MM.1S (cell line): ENCODE measurements around the gene NEDD8.

Experiments used
- DNase-seq: peaks from one replicate; pipeline ENCODE4 v3.0.0-alpha.2; 2015
- H2AFZ ChIP-seq: fragments of 300-600 bp; sonication (generic); 2 replicates; pipeline ENCODE4 v1.6.0; 2016; ENCODE audit warnings: antibody characterized with exemption, low read length
- H3F3A ChIP-seq: fragments of 300-600 bp; sonication (generic); 2 replicates; pipeline ENCODE4 v1.6.1; 2016; ENCODE audit warnings: mild to moderate bottlenecking, antibody characterized with exemption, low read length, moderate library complexity, mixed read lengths; ENCODE audit not compliant: insufficient read depth
- H3K27ac ChIP-seq: fragments of 300-600 bp; sonication (generic); 2 replicates; pipeline ENCODE4 v1.5.1; 2016; ENCODE audit warnings: mild to moderate bottlenecking, low read length
- H3K27me3 ChIP-seq: fragments of 300-600 bp; sonication (generic); replicated peaks from 2 replicates; pipeline ENCODE4 v1.6.0; 2016; ENCODE audit warnings: low read length; ENCODE audit not compliant: insufficient read depth
- H3K36me3 ChIP-seq: fragments of 300-600 bp; sonication (generic); replicated peaks from 2 replicates; pipeline ENCODE4 v1.6.1; 2016; ENCODE audit warnings: mild to moderate bottlenecking, low read length, mixed read lengths; ENCODE audit not compliant: insufficient read depth
- H3K4me1 ChIP-seq: fragments of 300-600 bp; sonication (generic); 2 replicates; pipeline ENCODE4 v1.6.1; 2016; ENCODE audit warnings: low read length, mixed read lengths
- H3K4me2 ChIP-seq: fragments of 300-600 bp; sonication (generic); 2 replicates; pipeline ENCODE4 v1.6.0; 2016; ENCODE audit warnings: low read depth, low read length
- H3K4me3 ChIP-seq: fragments of 300-600 bp; sonication (generic); 2 replicates; pipeline ENCODE4 v1.5.1; 2016; ENCODE audit warnings: low read length, mixed read lengths
- H3K79me2 ChIP-seq: fragments of 300-600 bp; sonication (generic); 2 replicates; pipeline ENCODE4 v1.6.1; 2016; ENCODE audit warnings: mixed run types, low read length, mixed read lengths
- H3K9ac ChIP-seq: fragments of 300-600 bp; sonication (generic); 2 replicates; pipeline ENCODE4 v1.6.1; 2016; ENCODE audit warnings: low read length, mixed read lengths
- H3K9me2 ChIP-seq: fragments of 300-600 bp; sonication (generic); replicated peaks from 2 replicates; pipeline ENCODE4 v1.6.1; 2016; ENCODE audit warnings: mild to moderate bottlenecking, low read length, mixed read lengths; ENCODE audit not compliant: insufficient read depth
- H3K9me3 ChIP-seq: fragments of 300-600 bp; sonication (generic); replicated peaks from 2 replicates; pipeline ENCODE4 v1.6.1; 2016; ENCODE audit warnings: mild to moderate bottlenecking, low read length, mixed read lengths; ENCODE audit not compliant: insufficient read depth
- H4K20me1 ChIP-seq: fragments of 300-600 bp; sonication (generic); 2 replicates; pipeline ENCODE4 v1.6.1; 2016; ENCODE audit warnings: mild to moderate bottlenecking, low read length, moderate library complexity, mixed read lengths; ENCODE audit not compliant: insufficient read depth
- EZH2 ChIP-seq: fragments of 300-600 bp; sonication (generic); optimal IDR thresholded peaks from 2 replicates; pipeline ENCODE3; 2017; ENCODE audit warnings: low read depth, mild to moderate bottlenecking, antibody characterized with exemption, low read length, mixed read lengths
- EZH2phosphoT487 ChIP-seq: fragments of 300-600 bp; sonication (generic); IDR thresholded peaks from 2 replicates; pipeline ENCODE4 v1.6.1; 2018; ENCODE audit warnings: antibody characterized with exemption, low read length
- TF ChIP-seq, protein P1 (sequence below): fragments of 300-600 bp; sonication (generic); IDR thresholded peaks from 2 replicates; pipeline ENCODE4 v1.5.1; 2016; ENCODE audit warnings: antibody characterized with exemption, low read length, mixed read lengths

NEDD8 gene

DNA sequence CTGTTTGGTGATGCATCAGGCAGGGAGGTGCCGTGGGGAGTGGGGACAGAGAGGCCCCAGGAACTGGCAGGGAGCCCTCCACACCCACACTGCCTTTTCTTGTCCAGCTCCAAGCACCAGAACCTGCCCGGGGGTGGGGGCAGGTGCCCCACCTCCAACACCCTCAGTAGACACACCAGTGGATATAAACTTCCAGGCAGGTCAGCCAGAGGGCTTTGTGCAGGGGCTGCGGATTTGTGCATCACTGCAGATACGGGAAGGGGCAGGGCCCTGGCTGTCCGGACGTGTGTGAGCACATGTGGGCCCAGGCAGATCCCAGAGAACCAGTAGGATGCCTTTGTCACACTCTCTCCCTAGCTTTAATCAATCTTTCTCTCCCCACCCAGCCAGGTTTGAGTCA, 32.1 kb upstream of the NEDD8 start:
- Histone ChIP-seq H3K27me3 (no peaks in the 10 kb centered on the region), H3K4me2 (no peak overlapping the region), H3K36me3 (no peaks in the 10 kb centered on the region), H3K27ac (no peak overlapping the region), H3K9ac (no peak overlapping the region), H3K4me1 (no peaks in the 10 kb centered on the region), H4K20me1 (no peaks in the 10 kb centered on the region), H3K4me3 (no peak overlapping the region), H3K9me3 (no peaks in the 10 kb centered on the region), H3F3A (no peaks in the 10 kb centered on the region), H2AFZ (no peak overlapping the region), H3K79me2 (no peaks in the 10 kb centered on the region), H3K9me2 (no peaks in the 10 kb centered on the region)
- DNase-seq, result no peak
- TF ChIP-seq EZH2, result no peak
- TF ChIP-seq EZH2phosphoT487, result no peak
- TF ChIP-seq, protein P1, sequence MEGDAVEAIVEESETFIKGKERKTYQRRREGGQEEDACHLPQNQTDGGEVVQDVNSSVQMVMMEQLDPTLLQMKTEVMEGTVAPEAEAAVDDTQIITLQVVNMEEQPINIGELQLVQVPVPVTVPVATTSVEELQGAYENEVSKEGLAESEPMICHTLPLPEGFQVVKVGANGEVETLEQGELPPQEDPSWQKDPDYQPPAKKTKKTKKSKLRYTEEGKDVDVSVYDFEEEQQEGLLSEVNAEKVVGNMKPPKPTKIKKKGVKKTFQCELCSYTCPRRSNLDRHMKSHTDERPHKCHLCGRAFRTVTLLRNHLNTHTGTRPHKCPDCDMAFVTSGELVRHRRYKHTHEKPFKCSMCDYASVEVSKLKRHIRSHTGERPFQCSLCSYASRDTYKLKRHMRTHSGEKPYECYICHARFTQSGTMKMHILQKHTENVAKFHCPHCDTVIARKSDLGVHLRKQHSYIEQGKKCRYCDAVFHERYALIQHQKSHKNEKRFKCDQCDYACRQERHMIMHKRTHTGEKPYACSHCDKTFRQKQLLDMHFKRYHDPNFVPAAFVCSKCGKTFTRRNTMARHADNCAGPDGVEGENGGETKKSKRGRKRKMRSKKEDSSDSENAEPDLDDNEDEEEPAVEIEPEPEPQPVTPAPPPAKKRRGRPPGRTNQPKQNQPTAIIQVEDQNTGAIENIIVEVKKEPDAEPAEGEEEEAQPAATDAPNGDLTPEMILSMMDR, result no peak

DNA sequence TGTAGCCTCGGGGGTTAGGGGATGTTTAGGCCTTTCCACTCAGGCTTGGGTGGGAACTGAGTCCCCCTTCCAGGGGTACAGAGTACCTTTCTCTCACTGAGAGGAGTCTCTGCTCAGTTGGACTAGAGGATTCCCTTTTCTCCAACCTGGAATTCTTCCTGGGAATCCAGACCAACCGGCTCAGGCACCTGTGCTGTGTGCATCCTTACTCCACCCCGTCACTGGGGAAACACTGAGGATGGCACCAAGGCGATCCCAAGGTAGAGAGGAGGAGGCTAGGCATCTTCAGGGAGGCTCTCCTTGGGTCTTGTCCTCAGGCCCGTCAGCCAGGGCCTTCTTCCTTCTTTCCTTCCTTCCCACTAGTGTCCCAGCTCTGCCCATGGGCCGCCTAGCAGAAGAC, 31.7 kb upstream of the NEDD8 start:
- TF ChIP-seq, protein P1, result no peak
- no peak for TF ChIP-seq EZH2
- H3K9ac ChIP-seq, result no peak overlapping the region

DNA sequence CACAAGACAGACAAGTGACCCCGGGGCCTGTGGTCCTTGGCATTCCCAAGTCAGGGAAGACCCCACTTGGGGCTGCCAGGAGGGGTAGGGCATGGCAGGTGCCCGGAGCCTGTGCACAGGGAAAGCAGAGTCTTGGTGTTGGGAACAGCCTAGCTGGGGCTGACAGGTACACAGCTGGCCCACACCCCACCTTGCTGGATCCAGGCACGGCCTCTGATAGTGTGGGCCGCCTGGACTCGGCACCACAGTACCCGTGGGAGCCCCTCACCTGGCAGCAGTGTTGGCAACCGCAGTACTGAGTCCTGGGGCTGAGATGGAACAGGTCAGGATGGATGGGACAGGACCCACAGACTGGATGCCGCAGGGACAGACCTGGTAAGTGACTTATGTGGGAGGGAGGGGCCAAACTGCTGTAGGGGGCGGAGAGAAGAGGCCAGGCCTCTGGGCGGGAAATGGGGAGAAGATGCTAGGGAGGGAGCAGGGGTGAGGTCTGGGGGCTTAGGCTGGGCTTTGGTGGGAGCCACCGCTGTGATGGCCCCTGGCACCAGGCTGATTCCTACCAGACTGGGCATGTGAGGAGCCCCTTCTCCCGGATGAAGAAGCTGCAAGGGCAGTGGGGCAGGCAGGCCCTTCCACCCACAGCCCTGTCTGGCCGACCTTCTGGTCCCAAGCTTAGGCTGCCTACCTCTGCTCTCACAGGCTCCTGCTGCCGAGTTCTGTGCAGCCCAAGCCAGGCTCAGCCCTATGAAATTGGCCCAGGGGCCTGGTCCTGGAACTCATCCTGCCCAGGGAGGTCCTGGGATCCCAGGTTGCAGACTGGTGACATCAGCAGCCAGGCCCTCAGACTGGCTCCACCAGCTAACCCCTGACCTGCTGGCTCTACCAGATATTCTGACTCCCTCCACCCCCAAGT, 30.9 kb upstream of the NEDD8 start, which contains the start of gene TGM1:
TSS of gene TGM1 (minus strand) at position 357 of the 913 bp plus-strand sequence. CDS start 825 bp downstream, outside the sequence.
- Histone ChIP-seq H3K9me3 (no peaks in the 10 kb centered on the region), H3K79me2 (no peaks in the 10 kb centered on the region), H3K9ac (no peak within 1 kb of the TSS), H2AFZ (no peak within 1 kb of the TSS), H3K27ac (no peak within 1 kb of the TSS), H3K27me3 (no peaks in the 10 kb centered on the region), H4K20me1 (no peaks in the 10 kb centered on the region), H3K4me3 (no peak within 1 kb of the TSS), H3K9me2 (no peaks in the 10 kb centered on the region), H3F3A (no peaks in the 10 kb centered on the region), H3K4me1 (no peaks in the 10 kb centered on the region), H3K4me2 (no peak within 1 kb of the TSS), H3K36me3 (no peaks in the 10 kb centered on the region)
- DNase-seq, result no peak
- no peak for TF ChIP-seq EZH2phosphoT487
- TF ChIP-seq, protein P1, result no peak

More for the DNA sequence above, 31.7 kb upstream of the NEDD8 start:
- DNase-seq, result no peak
- no peaks in the 10 kb centered on the region for H3K36me3 ChIP-seq
- no peak overlapping the region for H3K4me2 ChIP-seq
- H3K27me3 ChIP-seq, result no peaks in the 10 kb centered on the region
- H3K4me1 ChIP-seq, result no peaks in the 10 kb centered on the region
- H2AFZ ChIP-seq, result no peak overlapping the region
- H3K27ac ChIP-seq, result no peak overlapping the region
- H4K20me1 ChIP-seq, result no peaks in the 10 kb centered on the region
- H3K4me3 ChIP-seq, result no peak overlapping the region
- no peaks in the 10 kb centered on the region for H3F3A ChIP-seq
- H3K79me2 ChIP-seq, result no peaks in the 10 kb centered on the region
- H3K9me2 ChIP-seq, result no peaks in the 10 kb centered on the region
- H3K9me3 ChIP-seq, result no peaks in the 10 kb centered on the region
